T-cell (primary cell): ENCODE results near the gene TPM1. TPM values are rescaled to one million over a fixed set of nuclear protein-coding genes. Genes with fewer than 3 reads are reported as not detected.
"Not testable (repeated sequence)": the region's sequence is repeated elsewhere in the genome, so short reads cannot be mapped to it uniquely, and the experiment has no call there.

Experiments used
- ATAC-seq, 4 experiments: fragments of 200-7000 bp in 3 of 4; fragments of 150-1000 bp in 1 of 4; cut with Tn5 transposase; replicated peaks in 1 of 4; 1 replicate in 3 of 4; 2 replicates in 1 of 4; pipeline ENCODE4 v1.10.0; 2021; ENCODE audit warnings: moderate library complexity in 3 of 4, mild to moderate bottlenecking in 2 of 4, moderate number of reproducible peaks in 1 of 4
- CTCF ChIA-PET, 2 donors: fragments of 300-600 bp; sonication (Branson Sonifier 250); formaldehyde crosslinking; loops; one replicate each; lab custom pipeline; 2022; ENCODE audit warnings: antibody characterized with exemption in 2 of 2; lab: Charles Lee
- POLR2A ChIA-PET, 2 donors: fragments of 300-600 bp; sonication (Branson Sonifier 250); formaldehyde crosslinking; loops; one replicate each; lab custom pipeline; 2022; ENCODE audit warnings: antibody characterized with exemption in 2 of 2; lab: Charles Lee
- DNase-seq, 35 experiments: peaks; one replicate each; pipeline versions ENCODE4 v3.0.0 to v3.0.0-alpha.2; 2013 to 2023
- H3K27ac ChIP-seq: one replicate; pipeline ENCODE4 v1.5.1; 2013; ENCODE audit warnings: low read length
- H3K27me3 ChIP-seq, 2 experiments: replicated peaks in 1 of 2; 1 replicate in 1 of 2; 2 replicates in 1 of 2; pipeline versions ENCODE4 v1.6.1 to v1.7.0; 2013; ENCODE audit warnings: low read length in 1 of 2, mixed read lengths in 1 of 2; ENCODE audit not compliant: control insufficient read depth in 2 of 2, insufficient read depth in 2 of 2; ENCODE audit errors: extremely low read depth in 1 of 2
- H3K36me3 ChIP-seq, 2 donors: 1 replicate in 1 of 2; 2 replicates in 1 of 2; pipeline versions ENCODE4 v1.6.1 to v1.7.0; 2013; ENCODE audit warnings: low read length in 1 of 2; ENCODE audit not compliant: control insufficient read depth in 2 of 2, insufficient read depth in 1 of 2; ENCODE audit errors: extremely low read depth in 1 of 2
- H3K4me1 ChIP-seq, 2 experiments: 1 replicate in 1 of 2; 2 replicates in 1 of 2; pipeline versions ENCODE4 v1.6.1 to v1.7.0; 2013; ENCODE audit warnings: low read length in 2 of 2, mixed read lengths in 1 of 2; ENCODE audit not compliant: insufficient read depth in 2 of 2, control insufficient read depth in 1 of 2; ENCODE audit errors: extremely low read depth in 1 of 2
- H3K4me3 ChIP-seq, 2 donors: 1 replicate in 1 of 2; 2 replicates in 1 of 2; pipeline versions ENCODE4 v1.5.1 to v1.7.0; 2013; ENCODE audit warnings: mild to moderate bottlenecking in 2 of 2, low read length in 1 of 2, moderate library complexity in 1 of 2; ENCODE audit not compliant: control insufficient read depth in 1 of 2; ENCODE audit errors: extremely low read depth in 1 of 2
- H3K9me3 ChIP-seq: 2 replicates; pipeline ENCODE4 v1.7.0; 2013
- H3K27ac Mint-ChIP-seq, 2 donors: one replicate each; pipeline ENCODE4 v1.8.0; 2020 to 2021; ENCODE audit warnings: mild to moderate bottlenecking in 2 of 2, mixed read lengths in 2 of 2
- H3K27me3 Mint-ChIP-seq, 2 donors: one replicate each; pipeline ENCODE4 v1.8.0; 2021 to 2022; ENCODE audit warnings: mixed read lengths in 2 of 2
- H3K36me3 Mint-ChIP-seq: one replicate; pipeline ENCODE4 v1.8.0; 2021; ENCODE audit warnings: mixed read lengths
- H3K4me1 Mint-ChIP-seq, 3 donors: one replicate each; pipeline ENCODE4 v1.8.0; 2020 to 2022; ENCODE audit warnings: mixed read lengths in 3 of 3, mild to moderate bottlenecking in 1 of 3
- H3K4me3 Mint-ChIP-seq, 3 donors: one replicate each; pipeline ENCODE4 v1.8.0; 2020 to 2022; ENCODE audit warnings: mild to moderate bottlenecking in 3 of 3, mixed read lengths in 3 of 3, moderate library complexity in 3 of 3
- H3K9me3 Mint-ChIP-seq, 3 donors: one replicate each; pipeline ENCODE4 v1.8.0; 2020 to 2022; ENCODE audit warnings: mixed read lengths in 3 of 3
- WGBS: methylation state at CpG from one replicate; pipeline ENCODE4 v1.1.5; 2013; ENCODE audit warnings: missing lambda C conversion rate; ENCODE audit not compliant: insufficient coverage; 5-methylcytosine and 5-hydroxymethylcytosine counted together
- total RNA-seq, 35 experiments: library from RNA in 6 of 35; stranded (reverse) in 6 of 35; fragments of 120-200 nt in 1 of 35; gene quantifications; one replicate each; pipeline versions ENCODE4 v1.2.1 to v1.2.4 and lab custom pipeline; 2013 to 2026

Gene TPM1
- total RNA-seq, 5 donors from 2014 or later (not counting 1 experiment from before 2014, with no cell fraction given) = 12.1 to 27.0 (median 23.3) TPM

GRCh38 chr15:63090887-63091286, 48.3 kb downstream of the TPM1 start:
- CTCF ChIA-PET = interaction anchor here in 1 of 2 donors (1.5 kb wide), 1 partner anchor 43 kb away, joined by 6 read pairs; no protein-coding TSS in a partner anchor
- peaks cover 0 to 10% of the 10 kb centered on the region in 2 experiments for H3K27me3 ChIP-seq
- no peak for ATAC-seq
- H3K36me3 ChIP-seq = no peaks in the 10 kb centered on the region
- Mint-ChIP-seq H3K4me3 (no peak overlapping the region), H3K27ac (no peak overlapping the region), H3K9me3 (no peaks in the 10 kb centered on the region), H3K27me3 (peaks cover 0 to 4% of the 10 kb centered on the region in 2 donors), H3K4me1 (peaks cover 0 to 5% (median 3%) of the 10 kb centered on the region in 3 donors), H3K36me3 (no peaks in the 10 kb centered on the region)
- 86% methylated on average over 4 of the region's 10 CpGs for WGBS
- H3K4me1 ChIP-seq = no peaks in the 10 kb centered on the region
- POLR2A ChIA-PET = no interaction called here
- DNase-seq = no peak
- H3K4me3 ChIP-seq = no peak overlapping the region
- H3K27ac ChIP-seq = no peak overlapping the region
- no peaks in the 10 kb centered on the region for H3K9me3 ChIP-seq

DNA sequence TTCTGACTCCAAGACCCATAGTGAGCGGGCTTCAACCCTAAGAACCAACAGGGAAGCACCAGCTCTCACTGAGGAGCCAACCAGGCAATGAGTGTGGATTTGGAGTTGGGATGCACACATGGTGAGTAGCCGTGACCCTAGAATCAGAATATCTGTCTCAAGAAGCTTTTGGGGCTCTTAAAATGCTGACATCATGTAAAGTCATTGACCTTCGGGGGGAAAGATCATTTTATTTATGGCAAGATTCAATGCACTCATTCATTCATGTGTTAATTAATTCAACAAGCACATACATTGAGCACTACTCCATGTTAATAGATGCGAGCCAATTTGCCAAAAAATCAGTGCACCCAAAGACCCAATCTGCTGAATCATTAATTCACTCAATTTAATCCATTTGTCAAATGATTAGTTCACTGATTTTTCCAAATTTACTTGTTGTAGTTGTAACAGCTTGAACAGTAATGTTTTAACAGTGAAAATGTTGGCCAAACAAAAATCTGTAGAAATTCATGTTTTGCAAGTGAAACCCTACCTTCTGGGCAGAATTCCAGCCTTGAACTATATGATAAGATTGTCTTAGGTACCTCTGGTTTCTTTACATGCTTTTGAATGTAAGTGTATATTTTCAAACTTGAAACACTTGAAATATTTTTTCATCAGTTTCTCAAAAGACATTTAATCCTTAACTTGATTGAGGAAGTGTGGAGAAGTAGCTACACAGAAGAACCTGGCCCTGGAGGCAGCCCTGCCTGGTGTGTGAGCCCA, 49.3 kb downstream of the TPM1 start:
- Histone ChIP-seq H3K36me3 (no peaks in the 10 kb centered on the region), H3K9me3 (no peaks in the 10 kb centered on the region), H3K27ac (no peak overlapping the region), H3K4me1 (no peaks in the 10 kb centered on the region), H3K27me3 (peaks cover 0 to 10% of the 10 kb centered on the region in 2 experiments), H3K4me3 (no peak overlapping the region)
- H3K36me3 Mint-ChIP-seq = no peaks in the 10 kb centered on the region
- no peak overlapping the region for H3K4me3 Mint-ChIP-seq
- peaks cover 0 to 5% (median 3%) of the 10 kb centered on the region in 3 donors for H3K4me1 Mint-ChIP-seq
- DNase-seq (no peak), ATAC-seq (no peak)
- ChIA-PET CTCF (interaction anchor here in 1 of 2 donors (1.3 kb wide), 1 partner anchor 47 kb away, joined by 5 read pairs; no protein-coding TSS in a partner anchor), POLR2A (no interaction called here)
- H3K27ac Mint-ChIP-seq = no peak overlapping the region
- H3K9me3 Mint-ChIP-seq = no peaks in the 10 kb centered on the region
- H3K27me3 Mint-ChIP-seq = peaks cover 0 to 4% of the 10 kb centered on the region in 2 donors
- WGBS = 81% methylated on average over 2 of the region's 4 CpGs

- Histone ChIP-seq H3K27ac (no peak overlapping the region), H3K9me3 (no peaks in the 10 kb centered on the region), H3K4me3 (no peak overlapping the region), H3K27me3 (peaks cover 0 to 10% of the 10 kb centered on the region in 2 experiments), H3K36me3 (no peaks in the 10 kb centered on the region), H3K4me1 (no peaks in the 10 kb centered on the region)
- 0% methylated on average over 2 of the region's 6 CpGs for WGBS
- ChIA-PET POLR2A (no interaction called here), CTCF (interaction anchor here (0.6 to 2.7 kb wide), 4 partner anchors 40 to 49 kb away, joined by 3 to 18 read pairs (median 6); no protein-coding TSS in a partner anchor)
- no peaks in the 10 kb centered on the region for H3K36me3 Mint-ChIP-seq
- peaks cover 0 to 6% (median 5%) of the 10 kb centered on the region in 3 donors for H3K4me1 Mint-ChIP-seq
- H3K27ac Mint-ChIP-seq = no peak overlapping the region
- H3K9me3 Mint-ChIP-seq = no peaks in the 10 kb centered on the region
- H3K4me3 Mint-ChIP-seq = no peak overlapping the region
- DNase-seq (peak in 34 of 35 experiments; percentile 28 to 81 (median 57)), ATAC-seq (peak; percentile 85 to 97 (median 92))
- H3K27me3 Mint-ChIP-seq = peaks cover 0 to 4% of the 10 kb centered on the region in 2 donors
Measured at GRCh38 chr15:63093486-63094205, 51.1 kb downstream of the TPM1 start.

GRCh38 chr15:63094495-63094931, 52.0 kb downstream of the TPM1 start:
- H3K27me3 Mint-ChIP-seq = no peaks in the 10 kb centered on the region
- POLR2A ChIA-PET = interaction anchor here in 1 of 2 donors (0.6 kb wide), 1 partner anchor 327 kb away, joined by 3 read pairs; no protein-coding TSS in a partner anchor
- H3K4me1 ChIP-seq = no peaks in the 10 kb centered on the region
- WGBS = no CpG with 5 or more reads among the region's 2 CpGs
- no peak overlapping the region for H3K27ac Mint-ChIP-seq
- ATAC-seq (no peak), DNase-seq (no peak)
- H3K36me3 Mint-ChIP-seq = no peaks in the 10 kb centered on the region
- peaks cover 0 to 10% of the 10 kb centered on the region in 2 experiments for H3K27me3 ChIP-seq
- no peaks in the 10 kb centered on the region for H3K36me3 ChIP-seq
- peaks cover 0 to 6% (median 5%) of the 10 kb centered on the region in 3 donors for H3K4me1 Mint-ChIP-seq
- CTCF ChIA-PET = interaction anchor here (0.6 to 2.7 kb wide), 5 partner anchors 41 to 791 kb away, joined by 3 to 18 read pairs (median 4); no protein-coding TSS in a partner anchor
- H3K4me3 ChIP-seq = no peak overlapping the region
- H3K4me3 Mint-ChIP-seq = no peak overlapping the region
- H3K9me3 ChIP-seq = no peaks in the 10 kb centered on the region
- H3K27ac ChIP-seq = no peak overlapping the region
- no peaks in the 10 kb centered on the region for H3K9me3 Mint-ChIP-seq

- WGBS = 86% methylated on average over 4 of the region's 4 CpGs
- no peak overlapping the region for H3K27ac Mint-ChIP-seq
- Histone ChIP-seq H3K4me3 (no peak overlapping the region), H3K27ac (no peak overlapping the region), H3K9me3 (no peaks in the 10 kb centered on the region), H3K4me1 (no peaks in the 10 kb centered on the region), H3K27me3 (peaks cover 0 to 6% of the 10 kb centered on the region in 2 experiments), H3K36me3 (no peaks in the 10 kb centered on the region)
- no peak for DNase-seq
- no peak overlapping the region for H3K4me3 Mint-ChIP-seq
- no peaks in the 10 kb centered on the region for H3K9me3 Mint-ChIP-seq
- no peaks in the 10 kb centered on the region for H3K27me3 Mint-ChIP-seq
- H3K4me1 Mint-ChIP-seq = peaks cover 0 to 6% (median 5%) of the 10 kb centered on the region in 3 donors
- POLR2A ChIA-PET = no interaction called here
- CTCF ChIA-PET = interaction anchor here in 1 of 2 donors (0.8 to 1.0 kb wide), 2 partner anchors 12 to 54 kb away, joined by 3 read pairs; partner anchors contain the start of gene TPM1
- ATAC-seq = no peak
- no peaks in the 10 kb centered on the region for H3K36me3 Mint-ChIP-seq
Measured at GRCh38 chr15:63096178-63096577, 53.6 kb downstream of the TPM1 start.

DNA sequence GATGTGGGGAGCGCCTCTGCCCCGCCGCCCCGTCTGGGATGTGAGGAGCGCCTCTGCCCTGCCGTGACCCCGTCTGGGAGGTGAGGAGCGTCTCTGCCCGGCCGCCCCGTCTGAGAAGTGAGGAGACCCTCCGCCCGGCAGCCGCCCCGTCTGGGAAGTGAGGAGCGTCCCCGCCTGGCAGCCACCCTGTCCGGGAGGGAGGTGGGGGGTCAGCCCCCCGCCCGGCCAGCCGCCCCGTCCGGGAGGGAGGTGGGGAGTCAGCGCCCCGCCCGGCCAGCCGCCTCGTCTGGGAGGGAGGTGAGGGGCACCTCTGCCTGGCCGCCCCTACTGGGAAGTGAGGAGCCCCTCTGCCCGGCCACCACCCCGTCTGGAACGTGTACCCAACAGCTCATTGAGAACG, 56.4 kb downstream of the TPM1 start:
- WGBS = no CpG with 5 or more reads among the region's 33 CpGs
- H3K27me3 Mint-ChIP-seq, H3K4me1 Mint-ChIP-seq, H3K9me3 ChIP-seq, H3K9me3 Mint-ChIP-seq, DNase-seq, H3K4me3 ChIP-seq, H3K36me3 Mint-ChIP-seq, H3K27me3 ChIP-seq, H3K27ac Mint-ChIP-seq, H3K4me1 ChIP-seq, H3K36me3 ChIP-seq, CTCF ChIA-PET, POLR2A ChIA-PET, ATAC-seq, H3K27ac ChIP-seq, H3K4me3 Mint-ChIP-seq: not testable (repeated sequence)
